HG03432 (cell line): Measurements from ENCODE around the gene PDP2.

Experiments used
- ATAC-seq: cut with Tn5 transposase; IDR thresholded peaks from one replicate; pipeline ENCODE4 v1.9.1; 2021; ENCODE audit warnings: mild to moderate bottlenecking, moderate library complexity; ENCODE audit not compliant: unreplicated experiment

Gene PDP2

DNA sequence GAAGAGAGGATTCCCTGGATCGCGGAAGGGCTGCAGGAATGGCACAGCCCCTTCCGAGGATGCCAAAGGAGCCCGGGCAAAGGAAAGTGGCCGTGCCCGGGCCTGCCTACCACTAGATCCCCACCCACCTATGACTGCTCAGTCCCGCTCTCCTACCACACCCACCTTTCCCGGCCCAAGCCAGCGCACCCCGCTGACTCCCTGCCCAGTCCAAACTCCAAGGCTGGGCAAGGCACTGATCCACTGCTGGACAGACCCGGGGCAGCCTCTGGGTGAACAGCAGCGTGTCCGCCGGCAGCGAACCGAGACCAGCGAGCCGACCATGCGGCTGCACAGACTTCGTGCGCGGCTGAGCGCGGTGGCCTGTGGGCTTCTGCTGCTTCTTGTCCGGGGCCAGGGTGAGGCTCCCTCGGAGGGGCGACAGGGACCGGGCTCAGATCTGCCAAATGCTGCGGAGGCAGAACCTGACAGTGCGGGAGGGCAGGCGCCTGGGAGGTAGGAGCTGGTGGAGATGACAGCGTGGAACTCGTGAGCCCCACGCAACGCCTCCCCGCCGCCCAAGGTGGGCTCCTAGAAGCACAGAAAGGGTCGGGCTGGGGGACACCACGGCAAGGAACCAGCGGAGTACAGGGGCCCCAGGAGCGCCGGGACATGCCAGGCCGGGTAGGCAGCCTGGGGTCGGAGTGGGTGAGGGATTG, 55.1 kb downstream of the PDP2 start, which contains the start of gene CES2:
TSS of gene CES2 (plus strand) at position 203 of the 698 bp plus-strand sequence. CDS start at position 323, 120 bp downstream.
- ATAC-seq: no peak

DNA sequence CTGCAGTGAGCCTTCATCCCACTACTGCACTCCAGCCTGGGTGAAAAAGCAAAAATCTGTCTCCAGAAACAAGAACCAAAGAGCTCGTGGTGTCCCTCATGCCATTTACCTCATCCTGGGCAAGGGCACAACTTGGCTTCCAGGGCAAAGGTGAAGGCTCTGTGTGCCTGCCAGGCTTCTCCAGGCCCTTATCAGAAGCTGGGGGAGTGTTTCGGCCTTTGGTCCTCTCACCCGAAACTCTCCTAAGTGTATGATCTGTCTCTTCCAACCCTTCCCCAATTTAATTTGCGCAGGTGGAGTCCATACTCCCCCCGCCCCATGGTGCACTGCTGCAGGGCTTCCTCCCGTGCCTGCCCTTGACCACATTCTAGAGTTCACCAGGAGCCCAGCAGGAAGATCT, 56.1 kb downstream of the PDP2 start:
- no peak for ATAC-seq

DNA sequence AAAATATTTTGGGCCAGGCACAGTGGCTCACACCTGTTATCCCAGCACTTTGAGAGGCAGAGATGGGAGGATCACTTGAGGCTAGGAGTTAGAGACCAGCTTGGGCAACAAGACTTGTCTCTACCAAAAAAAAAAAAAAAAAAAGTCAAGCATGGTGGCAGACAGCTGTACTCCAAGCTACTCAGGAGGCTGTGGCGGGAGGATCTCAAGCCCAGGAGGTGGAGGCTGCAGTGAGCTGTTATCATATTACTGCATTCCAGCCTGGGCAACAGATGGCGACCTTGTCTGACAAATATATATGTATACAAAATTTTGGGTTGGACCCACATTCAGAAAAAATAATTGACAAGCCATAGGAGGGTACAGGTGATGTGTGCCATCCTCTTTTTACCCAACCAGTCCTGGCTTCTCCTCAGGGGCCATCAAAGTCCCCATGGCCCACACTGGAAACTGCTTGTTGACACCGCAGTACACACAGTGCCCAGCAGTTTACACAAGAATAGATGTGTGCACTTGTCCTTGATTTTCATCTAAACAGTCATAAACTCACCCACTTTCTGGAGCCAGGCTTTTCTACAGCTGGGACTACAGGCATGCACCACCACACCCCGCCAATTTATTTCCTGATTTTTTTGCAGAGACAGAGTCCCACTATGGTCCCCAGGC, 56.7 kb downstream of the PDP2 start:
- ATAC-seq: no peak

DNA sequence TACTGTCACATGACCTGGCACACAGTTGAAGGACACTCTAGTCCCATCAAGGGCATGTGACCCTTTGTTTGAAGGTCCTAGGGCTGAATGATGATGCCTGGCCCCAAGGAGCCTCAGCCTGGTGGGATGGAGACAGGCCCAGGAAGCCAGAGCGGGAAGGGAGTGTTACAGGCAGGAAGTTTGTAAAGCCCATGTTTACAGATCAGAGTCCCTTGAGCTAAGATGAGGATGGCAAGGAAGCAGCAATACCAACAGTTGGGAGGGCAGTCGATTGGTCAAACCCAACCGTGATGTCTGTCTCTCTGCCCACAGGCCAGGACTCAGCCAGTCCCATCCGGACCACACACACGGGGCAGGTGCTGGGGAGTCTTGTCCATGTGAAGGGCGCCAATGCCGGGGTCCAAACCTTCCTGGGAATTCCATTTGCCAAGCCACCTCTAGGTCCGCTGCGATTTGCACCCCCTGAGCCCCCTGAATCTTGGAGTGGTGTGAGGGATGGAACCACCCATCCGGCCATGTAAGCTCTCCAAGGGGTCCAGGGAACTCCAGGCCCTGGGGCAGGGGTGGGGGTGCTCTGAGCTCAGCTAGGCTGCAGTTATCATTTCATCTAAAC, 57.5 kb downstream of the PDP2 start:
- no peak for ATAC-seq

DNA sequence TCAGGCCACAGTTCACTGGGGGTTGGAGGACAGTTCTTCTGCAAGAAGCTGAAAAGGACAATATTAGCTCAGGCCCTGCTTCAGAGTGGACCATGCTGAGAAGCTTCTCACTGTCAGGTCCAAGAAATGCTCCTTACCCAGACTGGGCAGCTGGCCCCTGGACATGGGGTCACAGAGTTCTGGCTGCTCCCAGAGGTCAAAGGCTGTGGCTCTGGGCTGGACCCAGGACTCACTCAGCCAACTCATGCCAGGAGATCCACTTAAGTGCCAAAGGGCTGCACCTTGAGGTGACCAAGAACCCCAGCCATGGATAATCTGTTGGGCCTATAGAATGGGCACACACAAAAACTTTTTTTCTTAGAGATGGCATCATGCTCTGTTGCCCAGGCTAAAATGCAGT, 59.1 kb downstream of the PDP2 start:
- no peak for ATAC-seq

DNA sequence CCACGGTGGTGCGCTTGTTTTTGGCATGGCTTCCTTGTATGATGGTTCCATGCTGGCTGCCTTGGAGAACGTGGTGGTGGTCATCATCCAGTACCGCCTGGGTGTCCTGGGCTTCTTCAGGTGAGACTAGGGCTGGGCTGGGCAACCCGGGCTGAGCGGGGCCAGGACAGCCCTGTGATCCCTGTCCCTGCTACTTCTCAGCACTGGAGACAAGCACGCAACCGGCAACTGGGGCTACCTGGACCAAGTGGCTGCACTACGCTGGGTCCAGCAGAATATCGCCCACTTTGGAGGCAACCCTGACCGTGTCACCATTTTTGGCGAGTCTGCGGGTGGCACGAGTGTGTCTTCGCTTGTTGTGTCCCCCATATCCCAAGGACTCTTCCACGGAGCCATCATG, 59.9 kb downstream of the PDP2 start:
- no peak for ATAC-seq
